ENCODE measurements around the gene AKIRIN2.
"Not testable (repeated sequence)": the region's sequence is repeated elsewhere in the genome, so short reads cannot be mapped to it uniquely, and the experiment has no call there.

The AKIRIN2 gene

GRCh38 chr6:87687893-87688292 is 14.1 kb downstream of the AKIRIN2 start:
- H3K9ac ChIP-seq (ENCODE audit: low read length); H3K23ac ChIP-seq (ENCODE audit: low read length); H3K27me3 ChIP-seq (ENCODE audit: insufficient read depth, low read length, poor library complexity); H3K4me3 ChIP-seq (ENCODE audit: low read length); H3K27ac ChIP-seq (ENCODE audit: low read depth, low read length); H2BK5ac ChIP-seq (ENCODE audit: low read length); H2AK5ac ChIP-seq (ENCODE audit: low read length); H3K18ac ChIP-seq (ENCODE audit: low read length); H3K79me1 ChIP-seq (ENCODE audit: low read length); H3K4me2 ChIP-seq (ENCODE audit: low read length); H3K4me1 ChIP-seq (ENCODE audit: control insufficient read depth, low read depth, low read length); H3K36me3 ChIP-seq (ENCODE audit: control insufficient read depth, insufficient read depth, low read length); H2BK15ac ChIP-seq (replicated peaks; ENCODE audit: low read depth); H4K5ac ChIP-seq (ENCODE audit: low read length); H3K56ac ChIP-seq (ENCODE audit: low read length); H3K4ac ChIP-seq (ENCODE audit: low read depth, low read length); DNase-seq; H2BK120ac ChIP-seq (ENCODE audit: low read depth, low read length); H4K8ac ChIP-seq (ENCODE audit: low read depth, low read length): not testable (repeated sequence)
- WGBS (ENCODE audit: extremely low coverage, insufficient coverage, low lambda C conversion rate): no CpG with 5 or more reads among the region's 9 CpGs
- peaks cover 93% of the 10 kb centered on the region for H3K79me2 ChIP-seq (ENCODE audit: control insufficient read depth, insufficient read depth, low read length)

- Histone ChIP-seq H4K5ac (ENCODE audit: low read length) (no peak overlapping the region), H3K23ac (ENCODE audit: low read length) (no peak overlapping the region), H3K4me2 (ENCODE audit: low read length) (no peak overlapping the region), H2BK15ac (replicated peaks; ENCODE audit: low read depth) (no peak overlapping the region), H3K79me1 (ENCODE audit: low read length) (no peaks in the 10 kb centered on the region), H3K9ac (ENCODE audit: low read length) (no peak overlapping the region), H4K8ac (ENCODE audit: low read depth, low read length) (no peak overlapping the region), H3K18ac (ENCODE audit: low read length) (no peak overlapping the region), H2BK120ac (ENCODE audit: low read depth, low read length) (no peak overlapping the region), H3K27me3 (ENCODE audit: insufficient read depth, low read length, poor library complexity) (no peaks in the 10 kb centered on the region), H3K4me1 (ENCODE audit: control insufficient read depth, low read depth, low read length) (peaks cover 1% of the 10 kb centered on the region), H3K79me2 (ENCODE audit: control insufficient read depth, insufficient read depth, low read length) (peaks cover 92% of the 10 kb centered on the region), H3K4ac (ENCODE audit: low read depth, low read length) (no peak overlapping the region), H3K36me3 (ENCODE audit: control insufficient read depth, insufficient read depth, low read length) (no peaks in the 10 kb centered on the region), H2AK5ac (ENCODE audit: low read length) (no peak overlapping the region), H2BK5ac (ENCODE audit: low read length) (no peak overlapping the region), H3K56ac (ENCODE audit: low read length) (no peak overlapping the region), H3K27ac (ENCODE audit: low read depth, low read length) (no peak overlapping the region), H3K4me3 (ENCODE audit: low read length) (no peak overlapping the region)
- DNase-seq: no peak
- WGBS (ENCODE audit: extremely low coverage, insufficient coverage, low lambda C conversion rate): no CpG with 5 or more reads among the region's 3 CpGs
Observed at GRCh38 chr6:87687296-87687695, 14.7 kb downstream of the AKIRIN2 start.

GRCh38 chr6:87686636-87687205 is 15.3 kb downstream of the AKIRIN2 start:
- H3K79me2 ChIP-seq (ENCODE audit: control insufficient read depth, insufficient read depth, low read length): peaks cover 92% of the 10 kb centered on the region
- not testable (repeated sequence) for H3K56ac ChIP-seq (ENCODE audit: low read length); H3K18ac ChIP-seq (ENCODE audit: low read length); H3K27me3 ChIP-seq (ENCODE audit: insufficient read depth, low read length, poor library complexity); H2AK5ac ChIP-seq (ENCODE audit: low read length); H3K79me1 ChIP-seq (ENCODE audit: low read length); H2BK5ac ChIP-seq (ENCODE audit: low read length); DNase-seq; H2BK15ac ChIP-seq (replicated peaks; ENCODE audit: low read depth); H4K5ac ChIP-seq (ENCODE audit: low read length); H2BK120ac ChIP-seq (ENCODE audit: low read depth, low read length); H3K4me3 ChIP-seq (ENCODE audit: low read length); H3K4ac ChIP-seq (ENCODE audit: low read depth, low read length); H4K8ac ChIP-seq (ENCODE audit: low read depth, low read length); H3K9ac ChIP-seq (ENCODE audit: low read length); H3K27ac ChIP-seq (ENCODE audit: low read depth, low read length); H3K36me3 ChIP-seq (ENCODE audit: control insufficient read depth, insufficient read depth, low read length); H3K23ac ChIP-seq (ENCODE audit: low read length); H3K4me2 ChIP-seq (ENCODE audit: low read length); H3K4me1 ChIP-seq (ENCODE audit: control insufficient read depth, low read depth, low read length)
- WGBS (ENCODE audit: extremely low coverage, insufficient coverage, low lambda C conversion rate): no CpG with 5 or more reads among the region's 11 CpGs

- peaks cover 85% of the 10 kb centered on the region for H3K79me2 ChIP-seq (ENCODE audit: control insufficient read depth, insufficient read depth, low read length)
- no peak overlapping the region for H3K4ac ChIP-seq (ENCODE audit: low read depth, low read length)
- no peak overlapping the region for H3K27ac ChIP-seq (ENCODE audit: low read depth, low read length)
- H2BK120ac ChIP-seq (ENCODE audit: low read depth, low read length): no peak overlapping the region
- H4K5ac ChIP-seq (ENCODE audit: low read length): no peak overlapping the region
- DNase-seq: no peak
- H3K4me1 ChIP-seq (ENCODE audit: control insufficient read depth, low read depth, low read length): peaks cover 1% of the 10 kb centered on the region
- no peaks in the 10 kb centered on the region for H3K36me3 ChIP-seq (ENCODE audit: control insufficient read depth, insufficient read depth, low read length)
- no peak overlapping the region for H3K4me3 ChIP-seq (ENCODE audit: low read length)
- no CpG with 5 or more reads among the region's 1 CpG for WGBS (ENCODE audit: extremely low coverage, insufficient coverage, low lambda C conversion rate)
- H3K18ac ChIP-seq (ENCODE audit: low read length): no peak overlapping the region
- no peak overlapping the region for H3K4me2 ChIP-seq (ENCODE audit: low read length)
- no peak overlapping the region for H3K9ac ChIP-seq (ENCODE audit: low read length)
- H3K27me3 ChIP-seq (ENCODE audit: insufficient read depth, low read length, poor library complexity): no peaks in the 10 kb centered on the region
- H3K79me1 ChIP-seq (ENCODE audit: low read length): no peaks in the 10 kb centered on the region
- H3K56ac ChIP-seq (ENCODE audit: low read length): no peak overlapping the region
- H3K23ac ChIP-seq (ENCODE audit: low read length): no peak overlapping the region
- H2BK5ac ChIP-seq (ENCODE audit: low read length): no peak overlapping the region
- H4K8ac ChIP-seq (ENCODE audit: low read depth, low read length): no peak overlapping the region
- no peak overlapping the region for H2AK5ac ChIP-seq (ENCODE audit: low read length)
- no peak overlapping the region for H2BK15ac ChIP-seq (replicated peaks; ENCODE audit: low read depth)
Observed at GRCh38 chr6:87684895-87685654, 17.0 kb downstream of the AKIRIN2 start.

GRCh38 chr6:87683890-87684289 is 18.1 kb downstream of the AKIRIN2 start:
- DNase-seq: no peak

GRCh38 chr6:87682310-87682709 is 19.7 kb downstream of the AKIRIN2 start:
- Histone ChIP-seq H3K9ac (ENCODE audit: low read length) (no peak overlapping the region), H3K4me1 (ENCODE audit: control insufficient read depth, low read depth, low read length) (no peaks in the 10 kb centered on the region), H2AK5ac (ENCODE audit: low read length) (no peak overlapping the region), H4K5ac (ENCODE audit: low read length) (no peak overlapping the region), H3K79me2 (ENCODE audit: control insufficient read depth, insufficient read depth, low read length) (peaks cover 69% of the 10 kb centered on the region), H3K4me3 (ENCODE audit: low read length) (no peak overlapping the region), H3K56ac (ENCODE audit: low read length) (no peak overlapping the region), H3K4ac (ENCODE audit: low read depth, low read length) (no peak overlapping the region), H4K8ac (ENCODE audit: low read depth, low read length) (no peak overlapping the region), H3K23ac (ENCODE audit: low read length) (no peak overlapping the region), H3K4me2 (ENCODE audit: low read length) (no peak overlapping the region), H3K27me3 (ENCODE audit: insufficient read depth, low read length, poor library complexity) (no peaks in the 10 kb centered on the region), H2BK120ac (ENCODE audit: low read depth, low read length) (no peak overlapping the region), H2BK5ac (ENCODE audit: low read length) (no peak overlapping the region), H3K27ac (ENCODE audit: low read depth, low read length) (no peak overlapping the region), H3K79me1 (ENCODE audit: low read length) (no peaks in the 10 kb centered on the region), H3K36me3 (ENCODE audit: control insufficient read depth, insufficient read depth, low read length) (no peaks in the 10 kb centered on the region), H3K18ac (ENCODE audit: low read length) (no peak overlapping the region), H2BK15ac (replicated peaks; ENCODE audit: low read depth) (no peak overlapping the region)
- DNase-seq: no peak

More at GRCh38 chr6:87683890-87684289, 18.1 kb downstream of the AKIRIN2 start:
- H2BK15ac ChIP-seq (replicated peaks; ENCODE audit: low read depth): no peak overlapping the region
- no CpG with 5 or more reads among the region's 3 CpGs for WGBS (ENCODE audit: extremely low coverage, insufficient coverage, low lambda C conversion rate)
- no peak overlapping the region for H3K9ac ChIP-seq (ENCODE audit: low read length)
- no peaks in the 10 kb centered on the region for H3K4me1 ChIP-seq (ENCODE audit: control insufficient read depth, low read depth, low read length)
- H4K5ac ChIP-seq (ENCODE audit: low read length): no peak overlapping the region
- H2BK120ac ChIP-seq (ENCODE audit: low read depth, low read length): no peak overlapping the region
- no peak overlapping the region for H3K4me2 ChIP-seq (ENCODE audit: low read length)
- H2BK5ac ChIP-seq (ENCODE audit: low read length): no peak overlapping the region
- H3K4ac ChIP-seq (ENCODE audit: low read depth, low read length): no peak overlapping the region
- no peaks in the 10 kb centered on the region for H3K79me1 ChIP-seq (ENCODE audit: low read length)
- H3K56ac ChIP-seq (ENCODE audit: low read length): no peak overlapping the region
- peaks cover 82% of the 10 kb centered on the region for H3K79me2 ChIP-seq (ENCODE audit: control insufficient read depth, insufficient read depth, low read length)
- H2AK5ac ChIP-seq (ENCODE audit: low read length): no peak overlapping the region
- no peak overlapping the region for H3K18ac ChIP-seq (ENCODE audit: low read length)
- no peak overlapping the region for H3K27ac ChIP-seq (ENCODE audit: low read depth, low read length)
- H3K23ac ChIP-seq (ENCODE audit: low read length): no peak overlapping the region
- no peaks in the 10 kb centered on the region for H3K27me3 ChIP-seq (ENCODE audit: insufficient read depth, low read length, poor library complexity)
- H3K4me3 ChIP-seq (ENCODE audit: low read length): no peak overlapping the region
- no peak overlapping the region for H4K8ac ChIP-seq (ENCODE audit: low read depth, low read length)
- no peaks in the 10 kb centered on the region for H3K36me3 ChIP-seq (ENCODE audit: control insufficient read depth, insufficient read depth, low read length)
